DND-41 (cell line): ENCODE measurements around the gene ARID2.

Experiments
- ATAC-seq: fragments of 200-7000 bp; cut with Tn5 transposase; 3 replicates; pipeline ENCODE4 v1.9.1; 2021; ENCODE audit warnings: low read depth; ENCODE audit not compliant: insufficient read depth
- DNase-seq: peaks from one replicate; pipeline ENCODE4 v3.0.0-alpha.2; 2020
- H2AFZ ChIP-seq: 2 replicates; pipeline ENCODE4 v1.6.0; 2012; ENCODE audit warnings: low read depth, low read length
- H3K27ac ChIP-seq: 2 replicates; pipeline ENCODE4 v1.5.1; 2012; ENCODE audit warnings: low read length, inconsistent platforms
- H3K27me3 ChIP-seq: fragments of 200-600 bp; sonication (generic); 2 replicates; pipeline ENCODE4 v1.6.0; 2012; ENCODE audit warnings: low read length, mild to moderate bottlenecking, inconsistent platforms; ENCODE audit not compliant: insufficient read depth, poor library complexity
- H3K36me3 ChIP-seq: 2 replicates; pipeline ENCODE4 v1.5.1; 2012; ENCODE audit warnings: low read length, inconsistent platforms; ENCODE audit not compliant: insufficient read depth
- H3K4me1 ChIP-seq: 2 replicates; pipeline ENCODE4 v1.5.1; 2012; ENCODE audit warnings: mild to moderate bottlenecking, low read length; ENCODE audit not compliant: insufficient read depth
- H3K4me2 ChIP-seq: 2 replicates; pipeline ENCODE4 v1.6.0; 2012; ENCODE audit warnings: mild to moderate bottlenecking, moderate library complexity, low read length, inconsistent platforms; ENCODE audit not compliant: insufficient read depth
- H3K4me3 ChIP-seq, 2 experiments: fragments of 200-600 bp in 1 of 2; shearing (Covaris generic) in 1 of 2; 2 replicates each; pipeline ENCODE4 v1.5.1; 2012 to 2016; ENCODE audit warnings: inconsistent platforms in 2 of 2, low read length in 2 of 2, mild to moderate bottlenecking in 2 of 2, low read depth in 1 of 2, moderate library complexity in 1 of 2
- H3K79me2 ChIP-seq: 2 replicates; pipeline ENCODE4 v1.6.0; 2012; ENCODE audit warnings: low read length, inconsistent platforms; ENCODE audit not compliant: insufficient read depth
- H3K9ac ChIP-seq: 2 replicates; pipeline ENCODE4 v1.6.0; 2012; ENCODE audit warnings: low read depth, mild to moderate bottlenecking, inconsistent platforms, low read length, moderate library complexity
- H3K9me3 ChIP-seq: 2 replicates; pipeline ENCODE4 v1.5.1; 2012; ENCODE audit warnings: low read length, moderate library complexity, mild to moderate bottlenecking, inconsistent platforms; ENCODE audit not compliant: insufficient read depth, severe bottlenecking
- H4K20me1 ChIP-seq: 2 replicates; pipeline ENCODE4 v1.6.0; 2012; ENCODE audit warnings: low read length; ENCODE audit not compliant: insufficient read depth
- EZH2 ChIP-seq: IDR thresholded peaks from 3 replicates; pipeline ENCODE4 v1.6.1; 2012; ENCODE audit warnings: borderline replicate concordance, low read depth, mild to moderate bottlenecking, moderate library complexity, low read length, inconsistent platforms; ENCODE audit not compliant: severe bottlenecking
- TF ChIP-seq, protein P1 (sequence below): IDR thresholded peaks from 2 replicates; pipeline ENCODE4 v1.5.1; 2012; ENCODE audit warnings: borderline replicate concordance, low read length, moderate library complexity, mild to moderate bottlenecking; ENCODE audit not compliant: poor library complexity, severe bottlenecking; ENCODE audit errors: extremely low read depth

The ARID2 gene

DNA sequence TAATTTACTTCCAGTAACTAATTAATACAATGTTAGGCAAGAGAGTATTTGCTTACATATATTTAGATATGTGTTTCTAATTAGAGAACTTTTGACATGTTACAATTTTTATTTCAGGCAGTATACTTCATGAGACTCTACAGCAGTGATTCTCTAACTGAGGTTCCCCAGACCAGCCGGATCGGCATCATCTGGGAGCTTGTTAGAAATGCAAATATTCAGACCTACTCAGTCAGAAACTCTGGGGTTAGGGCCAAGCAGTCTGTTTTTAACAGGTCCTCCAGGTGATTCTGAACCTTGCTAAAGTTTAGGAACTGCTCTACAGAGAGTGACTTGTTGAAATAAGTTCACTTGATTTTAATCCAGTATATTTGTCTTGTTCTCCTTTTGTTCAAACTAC is 46.5 kb downstream of the ARID2 start:
- Histone ChIP-seq H3K4me2 (no peak overlapping the region), H3K27me3 (no peaks in the 10 kb centered on the region), H3K4me1 (no peaks in the 10 kb centered on the region), H3K9ac (no peak overlapping the region), H3K36me3 (no peaks in the 10 kb centered on the region), H3K79me2 (peaks cover 100% of the 10 kb centered on the region), H3K27ac (no peak overlapping the region), H4K20me1 (peaks cover 28% of the 10 kb centered on the region), H2AFZ (no peak overlapping the region), H3K4me3 (no peak overlapping the region), H3K9me3 (no peaks in the 10 kb centered on the region)
- ATAC-seq (no peak), DNase-seq (no peak)
- no peak for TF ChIP-seq EZH2
- TF ChIP-seq, protein P1, sequence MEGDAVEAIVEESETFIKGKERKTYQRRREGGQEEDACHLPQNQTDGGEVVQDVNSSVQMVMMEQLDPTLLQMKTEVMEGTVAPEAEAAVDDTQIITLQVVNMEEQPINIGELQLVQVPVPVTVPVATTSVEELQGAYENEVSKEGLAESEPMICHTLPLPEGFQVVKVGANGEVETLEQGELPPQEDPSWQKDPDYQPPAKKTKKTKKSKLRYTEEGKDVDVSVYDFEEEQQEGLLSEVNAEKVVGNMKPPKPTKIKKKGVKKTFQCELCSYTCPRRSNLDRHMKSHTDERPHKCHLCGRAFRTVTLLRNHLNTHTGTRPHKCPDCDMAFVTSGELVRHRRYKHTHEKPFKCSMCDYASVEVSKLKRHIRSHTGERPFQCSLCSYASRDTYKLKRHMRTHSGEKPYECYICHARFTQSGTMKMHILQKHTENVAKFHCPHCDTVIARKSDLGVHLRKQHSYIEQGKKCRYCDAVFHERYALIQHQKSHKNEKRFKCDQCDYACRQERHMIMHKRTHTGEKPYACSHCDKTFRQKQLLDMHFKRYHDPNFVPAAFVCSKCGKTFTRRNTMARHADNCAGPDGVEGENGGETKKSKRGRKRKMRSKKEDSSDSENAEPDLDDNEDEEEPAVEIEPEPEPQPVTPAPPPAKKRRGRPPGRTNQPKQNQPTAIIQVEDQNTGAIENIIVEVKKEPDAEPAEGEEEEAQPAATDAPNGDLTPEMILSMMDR: no peak

DNA sequence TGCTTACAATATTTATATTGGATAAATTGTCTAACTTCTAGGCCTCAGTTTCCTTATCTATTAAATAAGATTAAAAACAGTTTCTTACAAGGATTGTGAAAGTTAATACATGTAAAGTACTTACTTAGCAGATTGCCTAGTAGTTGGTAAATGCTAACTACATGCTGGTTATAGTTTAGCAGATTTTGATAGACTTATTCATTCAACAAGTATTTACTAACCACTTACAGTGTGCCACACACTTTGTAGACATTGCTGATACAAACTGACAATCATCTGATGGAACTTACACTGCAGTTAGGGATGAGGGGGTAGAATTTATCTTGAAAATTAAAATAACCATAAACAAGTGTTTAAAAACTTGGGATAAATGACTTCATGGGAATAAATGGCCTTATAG is 50.4 kb downstream of the ARID2 start:
- H3K4me2 ChIP-seq: no peak overlapping the region
- no peak for TF ChIP-seq EZH2
- TF ChIP-seq, protein P1: no peak
- peaks cover 4% of the 10 kb centered on the region; the same call in 1 of the 2 replicates for H3K36me3 ChIP-seq
- no peak overlapping the region for H3K4me3 ChIP-seq
- H3K27me3 ChIP-seq: no peaks in the 10 kb centered on the region
- peaks cover 100% of the 10 kb centered on the region for H3K79me2 ChIP-seq
- H3K27ac ChIP-seq: no peak overlapping the region
- ATAC-seq: no peak
- H3K9me3 ChIP-seq: no peaks in the 10 kb centered on the region
- H3K9ac ChIP-seq: no peak overlapping the region
- DNase-seq: no peak
- H3K4me1 ChIP-seq: no peaks in the 10 kb centered on the region
- H4K20me1 ChIP-seq: peaks cover 32% of the 10 kb centered on the region; the same call in 1 of the 2 replicates
- H2AFZ ChIP-seq: no peak overlapping the region

DNA sequence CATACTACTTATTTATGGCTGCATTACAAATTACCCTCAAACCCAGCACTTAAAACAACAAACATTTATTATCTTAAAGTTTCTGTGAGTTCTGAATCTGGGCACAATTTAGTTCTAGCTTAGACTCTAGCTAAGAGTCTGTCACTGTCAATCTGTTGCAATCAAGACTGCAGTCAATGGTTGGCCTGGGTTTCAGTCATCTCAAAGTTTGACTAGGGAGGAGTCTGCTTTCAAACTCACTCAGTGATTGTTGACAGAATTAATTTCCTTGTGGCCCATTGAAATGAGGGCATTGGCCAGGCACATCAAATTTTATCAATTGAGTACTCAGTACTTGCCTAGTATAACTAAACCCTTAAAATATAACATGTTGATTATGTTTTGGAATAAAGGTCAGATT is 51.6 kb downstream of the ARID2 start:
- H3K9ac ChIP-seq: no peak overlapping the region
- H3K4me1 ChIP-seq: no peaks in the 10 kb centered on the region
- TF ChIP-seq EZH2: no peak
- TF ChIP-seq, protein P1: no peak
- ATAC-seq (no peak), DNase-seq (no peak)
- no peak overlapping the region for H3K27ac ChIP-seq
- H4K20me1 ChIP-seq: peaks cover 22% of the 10 kb centered on the region; the same call in 1 of the 2 replicates
- no peaks in the 10 kb centered on the region for H3K9me3 ChIP-seq
- H3K4me3 ChIP-seq: no peak overlapping the region
- no peaks in the 10 kb centered on the region for H3K27me3 ChIP-seq
- H3K36me3 ChIP-seq: peaks cover 4% of the 10 kb centered on the region; the same call in 1 of the 2 replicates
- no peak overlapping the region for H2AFZ ChIP-seq
- H3K79me2 ChIP-seq: peaks cover 100% of the 10 kb centered on the region
- H3K4me2 ChIP-seq: no peak overlapping the region

DNA sequence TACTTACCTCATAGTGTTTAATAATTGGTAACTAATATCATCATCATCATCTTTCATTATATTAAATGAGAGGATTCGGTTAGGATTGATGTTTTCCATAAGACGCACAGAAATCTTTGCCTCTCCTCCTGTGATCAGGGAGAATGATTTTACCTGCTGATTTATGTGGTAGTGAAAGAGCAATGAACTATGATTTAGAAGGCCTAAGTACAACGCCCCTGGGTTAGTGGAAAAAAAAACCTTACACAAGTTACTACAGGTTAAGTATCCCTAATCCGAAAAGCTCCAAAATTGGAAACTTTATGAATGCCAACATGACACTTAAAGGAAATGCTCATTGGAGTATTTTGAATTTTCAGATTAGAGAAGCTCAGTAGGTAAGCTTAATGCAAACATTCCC is 55.8 kb downstream of the ARID2 start:
- H3K4me3 ChIP-seq: no peak overlapping the region
- no peaks in the 10 kb centered on the region for H3K27me3 ChIP-seq
- peaks cover 34% of the 10 kb centered on the region; the same call in 1 of the 2 replicates for H4K20me1 ChIP-seq
- no peaks in the 10 kb centered on the region for H3K9me3 ChIP-seq
- no peak overlapping the region for H3K4me2 ChIP-seq
- H3K9ac ChIP-seq: no peak overlapping the region
- no peak overlapping the region for H2AFZ ChIP-seq
- no peak overlapping the region for H3K27ac ChIP-seq
- H3K4me1 ChIP-seq: no peaks in the 10 kb centered on the region
- ATAC-seq (no peak), DNase-seq (no peak)
- peaks cover 7% of the 10 kb centered on the region; the same call in 1 of the 2 replicates for H3K36me3 ChIP-seq
- peaks cover 100% of the 10 kb centered on the region for H3K79me2 ChIP-seq
- TF ChIP-seq EZH2: no peak
- TF ChIP-seq, protein P1: no peak
